Measurements from ENCODE around the gene PKHD1.

The PKHD1 gene

GRCh38 chr6:52086741-52087140 lies 672 bp downstream of the PKHD1 start:
- Histone ChIP-seq H3K27ac (no peak overlapping the region), H3K4me3 (no peak overlapping the region)
- no peak for TF ChIP-seq CTCF (IDR thresholded peaks at IDR 0.05)
- no peak for DNase-seq (ENCODE audit: low spot score)

GRCh38 chr6:52081237-52081636 lies 6.2 kb downstream of the PKHD1 start:
- H3K4me3 ChIP-seq = no peak overlapping the region
- no peak for DNase-seq (ENCODE audit: low spot score)
- no peak overlapping the region for H3K27ac ChIP-seq
- TF ChIP-seq CTCF (IDR thresholded peaks at IDR 0.05) = no peak

GRCh38 chr6:52077961-52078625 lies 9.3 kb downstream of the PKHD1 start:
- TF ChIP-seq CTCF (IDR thresholded peaks at IDR 0.05) = no peak

GRCh38 chr6:52077180-52077884 lies 10.1 kb downstream of the PKHD1 start:
- no peak for DNase-seq (ENCODE audit: low spot score)
- no peak for TF ChIP-seq CTCF (IDR thresholded peaks at IDR 0.05)
- Histone ChIP-seq H3K4me3 (no peak overlapping the region), H3K27ac (no peak overlapping the region)

More at GRCh38 chr6:52077961-52078625, 9.3 kb downstream of the PKHD1 start:
- H3K27ac ChIP-seq = no peak overlapping the region
- no peak for DNase-seq (ENCODE audit: low spot score)
- H3K4me3 ChIP-seq = no peak overlapping the region

GRCh38 chr6:52076791-52077179 lies 10.6 kb downstream of the PKHD1 start:
- no peak for TF ChIP-seq CTCF (IDR thresholded peaks at IDR 0.05)
- no peak for DNase-seq (ENCODE audit: low spot score)
- no peak overlapping the region for H3K27ac ChIP-seq
- H3K4me3 ChIP-seq = no peak overlapping the region

GRCh38 chr6:52074716-52075115 lies 12.7 kb downstream of the PKHD1 start:
- no peak overlapping the region for H3K27ac ChIP-seq
- TF ChIP-seq CTCF (IDR thresholded peaks at IDR 0.05) = no peak
- no peak for DNase-seq (ENCODE audit: low spot score)
- H3K4me3 ChIP-seq = no peak overlapping the region

- no peak for DNase-seq (ENCODE audit: low spot score)
- no peak overlapping the region for H3K27ac ChIP-seq
These were observed 13.3 kb downstream of the PKHD1 start for GRCh38 chr6:52074155-52074554.

More at GRCh38 chr6:52074155-52074554, 13.3 kb downstream of the PKHD1 start:
- no peak for TF ChIP-seq CTCF (IDR thresholded peaks at IDR 0.05)
- H3K4me3 ChIP-seq = no peak overlapping the region
